HepG2 (cell line): ENCODE results near the gene EIF3L. TPM values are rescaled to one million over a fixed set of nuclear protein-coding genes. Genes with fewer than 3 reads are reported as not detected.
A peak's percentile ranks its signal among the peaks of the same experiment; 100 is the strongest.

Experiments used
- ASH2L ChIP-seq: fragments of 300-600, 200-600 bp; sonication (generic); IDR thresholded peaks from 2 replicates; pipeline ENCODE4 v1.7.0; 2017; ENCODE audit warnings: low read depth, mild to moderate bottlenecking, moderate library complexity, mixed read lengths, low read length; ENCODE audit not compliant: insufficient read length
- CEBPG ChIP-seq: IDR thresholded peaks from 2 replicates; pipeline ENCODE4 v1.6.1; 2016
- DMAP1 ChIP-seq: IDR thresholded peaks from 2 replicates; pipeline ENCODE4 v1.6.1; 2016
- HMGA1 ChIP-seq: sonication (generic); formaldehyde crosslinking; conservative IDR thresholded peaks from 2 replicates; pipeline ENCODE4 v1.4.0; 2020; ENCODE audit warnings: missing genetic modification reagents
- HOXA5 ChIP-seq: sonication (generic); formaldehyde crosslinking; IDR thresholded peaks from 2 replicates; pipeline ENCODE4 v1.4.0; 2020; ENCODE audit warnings: missing genetic modification reagents
- NR3C1 ChIP-seq: sonication (generic); formaldehyde crosslinking; IDR thresholded peaks from 2 replicates; pipeline ENCODE4 v1.4.0; 2020; ENCODE audit warnings: missing genetic modification reagents
- RBM22 ChIP-seq: fragments of 200-400 bp; formaldehyde crosslinking; optimal IDR thresholded peaks from 2 replicates; pipeline ENCODE3; 2017; ENCODE audit warnings: mild to moderate bottlenecking, low read length, moderate library complexity
- SMARCE1 ChIP-seq: fragments of 450-650 bp; IDR thresholded peaks from 2 replicates; pipeline ENCODE4 v1.6.1; 2017; ENCODE audit warnings: borderline replicate concordance
- SOX6 ChIP-seq, 2 experiments: fragments of 450-650 bp in 1 of 2; sonication (generic) in 1 of 2; formaldehyde crosslinking in 1 of 2; IDR thresholded peaks; 2 replicates each; pipeline versions ENCODE4 v1.4.0 to v1.6.1; 2017 to 2020; ENCODE audit warnings: antibody characterized with exemption in 1 of 2, mild to moderate bottlenecking in 1 of 2, missing genetic modification reagents in 1 of 2
- SSRP1 ChIP-seq: IDR thresholded peaks from 2 replicates; pipeline ENCODE4 v1.6.1; 2016; ENCODE audit warnings: control low read depth
- TBP ChIP-seq: sonication (generic); formaldehyde crosslinking; IDR thresholded peaks from 2 replicates; pipeline ENCODE4 v1.5.0; 2020; ENCODE audit warnings: missing genetic modification reagents
- ZBTB7B ChIP-seq: sonication (generic); formaldehyde crosslinking; IDR thresholded peaks from 2 replicates; pipeline ENCODE4 v1.4.0; 2020; ENCODE audit warnings: missing genetic modification reagents
- ZNF121 ChIP-seq: sonication (generic); formaldehyde crosslinking; IDR thresholded peaks from 2 replicates; pipeline ENCODE4 v1.5.0; 2020; ENCODE audit warnings: mild to moderate bottlenecking, missing genetic modification reagents
- ZNF292 ChIP-seq: sonication (generic); formaldehyde crosslinking; IDR thresholded peaks from 2 replicates; pipeline ENCODE4 v1.8.1; 2022; ENCODE audit warnings: mild to moderate bottlenecking, low read depth, missing genetic modification reagents, borderline replicate concordance
- ZNF337 ChIP-seq: sonication (generic); formaldehyde crosslinking; IDR thresholded peaks from 2 replicates; pipeline ENCODE4 v1.5.1; 2020; ENCODE audit warnings: missing genetic modification reagents, low read depth, mild to moderate bottlenecking, borderline replicate concordance
- ZNF619 ChIP-seq: sonication (generic); formaldehyde crosslinking; IDR thresholded peaks from 2 replicates; pipeline ENCODE4 v1.4.0; 2020; ENCODE audit warnings: mild to moderate bottlenecking, missing genetic modification reagents
- polyA plus RNA-seq, 8 experiments: library from polyadenylated mRNA; depleted of rRNA in 3 of 8; stranded (reverse) in 7 of 8; unstranded in 1 of 8; fragments of >200 nt; fragmentation: Illumina TruSeq in 4 of 8; extraction: Trizol in 4 of 8; gene quantifications; 2 replicates each; pipeline versions ENCODE4 v1.2.1 to v1.2.3, GENCODE V29; 2011 to 2016; ENCODE audit warnings: low read depth in 4 of 8, missing spikeins in 1 of 8, mixed read lengths in 1 of 8; ENCODE audit not compliant: insufficient read depth in 1 of 8
- total RNA-seq, 5 experiments: library from RNA; depleted of rRNA; stranded (reverse); fragments of >200 nt; fragmentation: Illumina TruSeq; extraction: Trizol; gene quantifications; 2 replicates each; pipeline ENCODE4 v1.2.3, GENCODE V29; 2016; ENCODE audit warnings: low read depth in 1 of 5
- TF ChIP-seq, protein P1 (sequence below): sonication (generic); formaldehyde crosslinking; IDR thresholded peaks from 2 replicates; pipeline ENCODE4 v1.4.0; 2020; ENCODE audit warnings: low read depth, mild to moderate bottlenecking, missing genetic modification reagents
- TF ChIP-seq, protein P2 (sequence below): sonication (generic); formaldehyde crosslinking; IDR thresholded peaks from 2 replicates; pipeline ENCODE4 v1.4.0; 2020; ENCODE audit warnings: missing genetic modification reagents
- TF ChIP-seq, protein P3 (sequence below): sonication (generic); formaldehyde crosslinking; IDR thresholded peaks from 2 replicates; pipeline ENCODE4 v1.4.0; 2020; ENCODE audit warnings: missing genetic modification reagents, borderline replicate concordance

The EIF3L gene
- total and polyA plus RNA-seq, 2 of the 13 experiments (the other 11 are each of a cell fraction or from before 2014, with no cell fraction given), result 514 to 793 TPM

DNA sequence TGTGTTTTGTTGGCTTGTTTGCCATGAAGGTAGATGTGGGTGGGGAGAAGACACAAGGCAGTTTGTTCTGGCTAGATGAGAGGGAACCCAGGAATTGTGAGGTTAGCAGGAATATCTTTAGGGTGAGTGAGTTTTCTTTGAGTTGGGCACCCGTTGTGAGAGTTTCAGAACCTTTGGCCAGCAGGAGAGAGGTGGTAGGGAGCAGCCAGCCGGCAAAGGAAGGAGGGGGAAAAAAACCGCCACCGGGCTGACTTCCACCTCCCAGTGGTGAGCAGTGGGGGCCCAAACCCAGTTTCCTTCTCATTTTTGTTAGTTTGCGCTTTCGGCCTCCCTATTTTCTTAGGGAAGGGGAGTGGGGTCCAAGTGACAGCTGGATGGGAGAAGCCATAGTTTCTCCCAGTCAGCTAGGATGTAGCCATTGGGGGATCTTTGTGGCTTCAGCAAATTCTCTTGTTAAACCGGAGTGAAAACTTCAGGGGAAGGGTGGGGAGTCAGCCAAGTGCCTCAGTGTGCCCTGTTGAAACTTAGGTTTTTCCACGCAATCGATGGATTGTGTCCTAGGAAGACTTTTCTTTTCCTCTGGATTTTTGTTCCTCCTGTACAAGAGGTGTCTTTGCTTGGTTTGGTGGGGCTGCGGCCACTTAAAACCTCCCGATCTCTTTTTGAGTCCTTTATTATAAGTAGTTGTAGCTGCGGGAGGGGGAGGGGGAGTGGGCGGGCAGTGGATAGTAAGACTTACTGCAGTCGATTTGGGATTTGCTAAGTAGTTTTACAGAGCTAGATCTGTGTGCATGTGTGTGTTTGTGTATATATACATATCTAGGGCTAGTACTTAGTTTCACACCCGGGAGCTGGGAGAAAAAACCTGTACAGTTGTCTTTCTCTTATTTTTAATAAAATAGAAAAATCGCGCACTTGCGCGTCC is 42.5 kb upstream of the EIF3L start (continued):
- TF ChIP-seq SOX6 (IDR thresholded peaks at IDR 0.05) (no peak), SOX6 (CRISPR knock-in tag; IDR thresholded peaks at IDR 0.05) (no peak), SSRP1 (peak; percentile 58; the same call in 1 of the 2 replicates), CEBPG (no peak), RBM22 (peak; percentile 15), ZNF337 (CRISPR knock-in tag) (no peak), NR3C1 (CRISPR knock-in tag) (no peak), HMGA1 (CRISPR knock-in tag) (no peak), ZNF121 (CRISPR knock-in tag) (no peak), SMARCE1 (no peak), ZBTB7B (CRISPR knock-in tag) (0 out of 2 replicates have a peak, but pooled peaks have one; percentile 18), TBP (CRISPR knock-in tag) (no peak), ASH2L (no peak), ZNF292 (CRISPR knock-in tag) (no peak), HOXA5 (CRISPR knock-in tag) (0 out of 2 replicates have a peak, but pooled peaks have one; percentile 31), DMAP1 (CRISPR knock-in tag) (no peak), ZNF619 (CRISPR knock-in tag) (no peak)
- TF ChIP-seq, protein P1, sequence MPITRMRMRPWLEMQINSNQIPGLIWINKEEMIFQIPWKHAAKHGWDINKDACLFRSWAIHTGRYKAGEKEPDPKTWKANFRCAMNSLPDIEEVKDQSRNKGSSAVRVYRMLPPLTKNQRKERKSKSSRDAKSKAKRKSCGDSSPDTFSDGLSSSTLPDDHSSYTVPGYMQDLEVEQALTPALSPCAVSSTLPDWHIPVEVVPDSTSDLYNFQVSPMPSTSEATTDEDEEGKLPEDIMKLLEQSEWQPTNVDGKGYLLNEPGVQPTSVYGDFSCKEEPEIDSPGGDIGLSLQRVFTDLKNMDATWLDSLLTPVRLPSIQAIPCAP, result no peak
- TF ChIP-seq, protein P2, sequence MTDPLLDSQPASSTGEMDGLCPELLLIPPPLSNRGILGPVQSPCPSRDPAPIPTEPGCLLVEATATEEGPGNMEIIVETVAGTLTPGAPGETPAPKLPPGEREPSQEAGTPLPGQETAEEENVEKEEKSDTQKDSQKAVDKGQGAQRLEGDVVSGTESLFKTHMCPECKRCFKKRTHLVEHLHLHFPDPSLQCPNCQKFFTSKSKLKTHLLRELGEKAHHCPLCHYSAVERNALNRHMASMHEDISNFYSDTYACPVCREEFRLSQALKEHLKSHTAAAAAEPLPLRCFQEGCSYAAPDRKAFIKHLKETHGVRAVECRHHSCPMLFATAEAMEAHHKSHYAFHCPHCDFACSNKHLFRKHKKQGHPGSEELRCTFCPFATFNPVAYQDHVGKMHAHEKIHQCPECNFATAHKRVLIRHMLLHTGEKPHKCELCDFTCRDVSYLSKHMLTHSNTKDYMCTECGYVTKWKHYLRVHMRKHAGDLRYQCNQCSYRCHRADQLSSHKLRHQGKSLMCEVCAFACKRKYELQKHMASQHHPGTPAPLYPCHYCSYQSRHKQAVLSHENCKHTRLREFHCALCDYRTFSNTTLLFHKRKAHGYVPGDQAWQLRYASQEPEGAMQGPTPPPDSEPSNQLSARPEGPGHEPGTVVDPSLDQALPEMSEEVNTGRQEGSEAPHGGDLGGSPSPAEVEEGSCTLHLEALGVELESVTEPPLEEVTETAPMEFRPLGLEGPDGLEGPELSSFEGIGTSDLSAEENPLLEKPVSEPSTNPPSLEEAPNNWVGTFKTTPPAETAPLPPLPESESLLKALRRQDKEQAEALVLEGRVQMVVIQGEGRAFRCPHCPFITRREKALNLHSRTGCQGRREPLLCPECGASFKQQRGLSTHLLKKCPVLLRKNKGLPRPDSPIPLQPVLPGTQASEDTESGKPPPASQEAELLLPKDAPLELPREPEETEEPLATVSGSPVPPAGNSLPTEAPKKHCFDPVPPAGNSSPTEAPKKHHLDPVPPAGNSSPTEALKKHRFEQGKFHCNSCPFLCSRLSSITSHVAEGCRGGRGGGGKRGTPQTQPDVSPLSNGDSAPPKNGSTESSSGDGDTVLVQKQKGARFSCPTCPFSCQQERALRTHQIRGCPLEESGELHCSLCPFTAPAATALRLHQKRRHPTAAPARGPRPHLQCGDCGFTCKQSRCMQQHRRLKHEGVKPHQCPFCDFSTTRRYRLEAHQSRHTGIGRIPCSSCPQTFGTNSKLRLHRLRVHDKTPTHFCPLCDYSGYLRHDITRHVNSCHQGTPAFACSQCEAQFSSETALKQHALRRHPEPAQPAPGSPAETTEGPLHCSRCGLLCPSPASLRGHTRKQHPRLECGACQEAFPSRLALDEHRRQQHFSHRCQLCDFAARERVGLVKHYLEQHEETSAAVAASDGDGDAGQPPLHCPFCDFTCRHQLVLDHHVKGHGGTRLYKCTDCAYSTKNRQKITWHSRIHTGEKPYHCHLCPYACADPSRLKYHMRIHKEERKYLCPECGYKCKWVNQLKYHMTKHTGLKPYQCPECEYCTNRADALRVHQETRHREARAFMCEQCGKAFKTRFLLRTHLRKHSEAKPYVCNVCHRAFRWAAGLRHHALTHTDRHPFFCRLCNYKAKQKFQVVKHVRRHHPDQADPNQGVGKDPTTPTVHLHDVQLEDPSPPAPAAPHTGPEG (CRISPR knock-in tag), result 0 out of 2 replicates have a peak, but pooled peaks have one; percentile 26
- TF ChIP-seq, protein P3, sequence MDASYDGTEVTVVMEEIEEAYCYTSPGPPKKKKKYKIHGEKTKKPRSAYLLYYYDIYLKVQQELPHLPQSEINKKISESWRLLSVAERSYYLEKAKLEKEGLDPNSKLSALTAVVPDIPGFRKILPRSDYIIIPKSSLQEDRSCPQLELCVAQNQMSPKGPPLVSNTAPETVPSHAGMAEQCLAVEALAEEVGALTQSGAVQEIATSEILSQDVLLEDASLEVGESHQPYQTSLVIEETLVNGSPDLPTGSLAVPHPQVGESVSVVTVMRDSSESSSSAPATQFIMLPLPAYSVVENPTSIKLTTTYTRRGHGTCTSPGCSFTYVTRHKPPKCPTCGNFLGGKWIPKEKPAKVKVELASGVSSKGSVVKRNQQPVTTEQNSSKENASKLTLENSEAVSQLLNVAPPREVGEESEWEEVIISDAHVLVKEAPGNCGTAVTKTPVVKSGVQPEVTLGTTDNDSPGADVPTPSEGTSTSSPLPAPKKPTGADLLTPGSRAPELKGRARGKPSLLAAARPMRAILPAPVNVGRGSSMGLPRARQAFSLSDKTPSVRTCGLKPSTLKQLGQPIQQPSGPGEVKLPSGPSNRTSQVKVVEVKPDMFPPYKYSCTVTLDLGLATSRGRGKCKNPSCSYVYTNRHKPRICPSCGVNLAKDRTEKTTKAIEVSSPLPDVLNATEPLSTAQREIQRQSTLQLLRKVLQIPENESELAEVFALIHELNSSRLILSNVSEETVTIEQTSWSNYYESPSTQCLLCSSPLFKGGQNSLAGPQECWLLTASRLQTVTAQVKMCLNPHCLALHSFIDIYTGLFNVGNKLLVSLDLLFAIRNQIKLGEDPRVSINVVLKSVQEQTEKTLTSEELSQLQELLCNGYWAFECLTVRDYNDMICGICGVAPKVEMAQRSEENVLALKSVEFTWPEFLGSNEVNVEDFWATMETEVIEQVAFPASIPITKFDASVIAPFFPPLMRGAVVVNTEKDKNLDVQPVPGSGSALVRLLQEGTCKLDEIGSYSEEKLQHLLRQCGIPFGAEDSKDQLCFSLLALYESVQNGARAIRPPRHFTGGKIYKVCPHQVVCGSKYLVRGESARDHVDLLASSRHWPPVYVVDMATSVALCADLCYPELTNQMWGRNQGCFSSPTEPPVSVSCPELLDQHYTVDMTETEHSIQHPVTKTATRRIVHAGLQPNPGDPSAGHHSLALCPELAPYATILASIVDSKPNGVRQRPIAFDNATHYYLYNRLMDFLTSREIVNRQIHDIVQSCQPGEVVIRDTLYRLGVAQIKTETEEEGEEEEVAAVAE (CRISPR knock-in tag), result no peak
